Left renal pelvis (tissue), 4 donors: ENCODE data around the gene CSGALNACT2. TPM values are rescaled to one million over a fixed set of nuclear protein-coding genes. Genes with fewer than 3 reads are reported as not detected.
"Not testable (repeated sequence)": the region's sequence is repeated elsewhere in the genome, so short reads cannot be mapped to it uniquely, and the experiment has no call there.

Experiments used
- DNase-seq, 4 donors: peaks; one replicate each; pipeline ENCODE4 v3.0.0-alpha.2; 2013; ENCODE audit warnings: low read depth in 4 of 4, low spot score in 3 of 4
- polyA plus RNA-seq, 4 donors: library from polyadenylated mRNA; unstranded; fragments of 120-200 nt; gene quantifications; one replicate each; pipeline ENCODE4 v1.2.1, GENCODE V29; 2013; ENCODE audit not compliant: insufficient read length in 4 of 4

CSGALNACT2 gene
- polyA plus RNA-seq, 4 donors = 19.4 to 30.1 (median 22.0) TPM

DNA sequence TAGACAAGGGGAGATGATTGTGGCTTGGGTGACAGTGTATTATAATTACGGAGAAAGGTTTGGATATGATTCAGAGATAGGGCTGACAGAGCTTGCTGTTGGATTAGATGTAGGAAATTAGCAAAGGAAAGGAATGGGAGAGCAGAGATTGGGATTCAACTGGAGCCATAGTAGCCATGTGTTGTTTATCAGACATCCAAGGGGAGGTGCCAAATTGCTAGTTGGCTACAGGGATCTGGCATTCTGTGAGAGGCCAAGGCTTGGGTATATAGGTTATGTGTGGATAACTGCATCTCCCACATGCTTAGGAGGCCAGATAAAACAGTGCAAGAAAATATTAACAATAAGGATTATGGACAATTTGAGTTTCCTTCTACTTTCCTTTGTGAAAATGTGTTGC, 34.9 kb downstream of the CSGALNACT2 start:
- no peak for DNase-seq

- DNase-seq = no peak
Measured at GRCh38 chr10:43174969-43175368, 36.7 kb downstream of the CSGALNACT2 start.

- no peak for DNase-seq
Measured at GRCh38 chr10:43176271-43176670, 38.0 kb downstream of the CSGALNACT2 start.

- DNase-seq = no peak
Measured at GRCh38 chr10:43177595-43177994, 39.4 kb downstream of the CSGALNACT2 start.

- no peak for DNase-seq
Measured at GRCh38 chr10:43181146-43181545, 42.9 kb downstream of the CSGALNACT2 start.

DNA sequence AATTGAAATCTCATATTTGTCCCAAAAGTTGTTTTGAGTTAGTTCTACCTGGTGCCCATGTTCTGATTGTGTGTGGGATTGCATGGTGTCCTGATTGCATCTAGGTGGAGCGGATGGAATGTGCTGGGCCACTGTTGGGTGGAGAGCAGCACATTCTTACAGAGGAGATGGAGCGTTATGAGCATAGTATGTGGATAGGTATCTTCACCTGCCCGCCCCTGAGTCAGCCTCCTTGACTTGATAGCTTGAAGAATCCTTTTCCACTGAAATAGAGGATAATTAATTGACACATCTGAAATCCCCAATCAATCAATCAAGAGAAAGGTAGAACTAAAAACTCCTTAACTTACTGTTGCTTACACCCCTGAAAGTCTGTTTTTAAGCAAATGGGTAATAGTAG, 45.5 kb downstream of the CSGALNACT2 start:
- not testable (repeated sequence) for DNase-seq

DNA sequence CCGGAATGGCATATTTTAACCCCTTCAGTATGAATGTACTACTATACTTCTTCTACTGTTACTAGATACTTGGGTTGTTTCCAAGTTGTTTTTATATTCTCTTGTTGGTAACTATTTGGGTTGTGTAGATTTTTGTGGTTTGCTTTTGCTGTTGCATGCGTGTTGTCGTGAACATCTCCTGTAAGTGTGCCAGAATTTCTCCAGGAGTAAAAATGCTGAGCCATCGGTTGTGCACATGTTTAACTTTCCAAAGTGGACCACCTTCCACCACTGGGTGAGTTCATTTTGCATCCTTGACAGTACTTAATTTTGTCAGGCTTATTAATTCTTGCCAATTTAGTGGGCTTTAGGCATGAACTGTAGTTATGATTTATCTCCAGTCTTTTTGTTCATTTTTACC, 47.9 kb downstream of the CSGALNACT2 start:
- no peak for DNase-seq

DNA sequence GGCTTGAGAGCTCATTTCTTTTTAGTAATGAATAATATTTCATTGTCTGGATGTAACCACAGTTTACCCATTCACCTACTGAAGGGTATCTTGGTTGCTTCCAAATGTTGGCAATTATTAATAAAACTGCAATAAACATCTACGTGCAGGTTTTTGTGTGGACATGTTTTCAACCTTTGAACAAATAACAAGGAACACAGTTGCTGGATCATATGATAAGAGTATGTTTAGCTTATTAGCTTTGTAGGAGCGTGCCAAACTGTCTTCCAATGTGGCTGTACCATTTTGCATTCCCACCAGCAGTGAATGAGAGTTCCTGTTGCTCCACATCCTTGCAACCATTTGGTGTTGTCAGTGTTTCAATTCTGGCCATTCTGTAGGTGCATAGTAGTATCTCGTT, 49.0 kb downstream of the CSGALNACT2 start:
- DNase-seq = no peak

GRCh38 chr10:43188702-43189101, 50.5 kb downstream of the CSGALNACT2 start:
- no peak for DNase-seq

GRCh38 chr10:43190289-43190688, 52.0 kb downstream of the CSGALNACT2 start:
- no peak for DNase-seq

DNA sequence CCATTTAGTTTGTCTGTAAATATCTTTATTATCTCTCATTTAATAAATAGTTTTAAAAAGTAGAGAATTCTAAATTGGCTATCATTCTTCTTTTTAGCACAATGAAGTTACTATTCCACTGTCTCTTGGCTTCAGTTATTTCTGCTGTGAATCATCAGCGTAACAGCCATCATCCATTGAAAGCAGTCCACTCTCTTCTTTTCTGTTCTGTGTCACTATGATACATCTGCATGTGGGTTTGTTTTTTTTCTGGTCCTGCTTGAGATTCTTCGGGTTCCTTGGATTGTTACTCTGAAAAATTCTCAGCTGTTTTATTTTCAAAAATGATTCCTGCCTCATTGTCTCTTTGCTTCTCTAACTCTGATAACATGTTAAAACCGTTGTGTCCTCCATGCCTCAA, 52.5 kb downstream of the CSGALNACT2 start:
- DNase-seq = no peak

DNA sequence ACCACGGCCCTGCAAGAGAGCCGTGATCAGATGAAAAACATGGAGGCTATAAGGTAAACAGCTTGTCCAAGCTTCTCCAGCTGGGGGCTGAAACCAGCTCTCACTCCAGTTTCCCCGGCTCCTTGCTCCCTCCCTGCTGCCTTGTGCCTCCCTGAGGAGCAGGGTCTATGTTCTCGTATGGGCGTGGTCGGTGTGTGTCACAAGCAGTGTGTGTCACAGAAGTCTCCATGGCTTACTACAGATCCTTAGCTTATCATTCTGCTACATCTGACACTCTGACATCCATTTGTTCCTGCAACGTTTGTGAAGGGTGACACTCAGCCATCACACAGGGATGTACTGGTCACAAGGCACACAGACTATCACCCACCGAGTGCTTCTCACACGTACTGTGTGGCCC, 54.6 kb downstream of the CSGALNACT2 start:
- DNase-seq = no peak

DNA sequence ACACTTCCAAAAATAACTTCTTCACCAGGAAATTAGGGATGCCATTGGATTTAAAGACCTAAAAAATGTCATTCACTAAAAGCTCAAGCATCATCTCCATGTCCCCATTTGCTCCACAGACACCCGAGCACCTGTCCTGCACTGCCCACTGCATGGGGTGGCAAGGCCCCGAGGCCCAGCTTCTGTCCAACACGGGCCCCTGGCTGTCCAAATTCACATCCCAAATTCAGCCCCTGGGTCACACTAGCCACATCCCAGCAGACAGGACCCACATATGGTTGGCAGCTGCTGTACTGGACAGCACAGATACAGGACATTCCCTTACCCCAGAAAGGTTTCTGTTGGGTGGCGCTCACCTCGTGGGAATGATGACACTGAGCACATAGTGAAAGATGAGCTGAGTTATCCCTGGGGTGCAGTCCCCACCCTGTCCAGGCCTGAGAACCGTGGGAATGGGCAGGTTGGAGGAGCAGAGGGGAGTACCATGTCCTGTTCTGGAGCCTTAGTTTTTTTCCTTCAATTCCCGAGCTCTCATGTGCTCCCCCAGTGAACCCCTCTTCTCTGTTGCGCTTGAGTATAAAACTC, 55.3 kb downstream of the CSGALNACT2 start:
- DNase-seq = no peak

DNA sequence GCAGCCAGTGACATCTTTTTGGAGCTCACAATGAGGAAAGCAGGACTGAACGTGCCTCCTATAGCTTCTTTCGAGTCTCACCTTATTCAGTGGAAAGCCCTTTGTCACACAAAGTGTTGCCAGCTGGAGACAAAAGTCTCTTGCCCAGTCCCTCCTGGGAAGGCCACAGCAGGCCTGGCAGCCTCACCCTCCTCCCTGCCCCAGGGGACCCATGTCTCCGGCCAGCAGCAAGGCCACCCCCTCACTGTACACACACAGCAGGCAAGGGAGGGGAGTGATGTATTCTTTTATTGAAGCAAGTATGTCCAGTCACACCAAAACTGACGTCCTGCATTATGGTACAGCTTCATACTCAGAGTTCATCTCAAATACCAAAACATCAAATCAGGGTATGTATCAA, 56.0 kb downstream of the CSGALNACT2 start:
- no peak for DNase-seq

DNA sequence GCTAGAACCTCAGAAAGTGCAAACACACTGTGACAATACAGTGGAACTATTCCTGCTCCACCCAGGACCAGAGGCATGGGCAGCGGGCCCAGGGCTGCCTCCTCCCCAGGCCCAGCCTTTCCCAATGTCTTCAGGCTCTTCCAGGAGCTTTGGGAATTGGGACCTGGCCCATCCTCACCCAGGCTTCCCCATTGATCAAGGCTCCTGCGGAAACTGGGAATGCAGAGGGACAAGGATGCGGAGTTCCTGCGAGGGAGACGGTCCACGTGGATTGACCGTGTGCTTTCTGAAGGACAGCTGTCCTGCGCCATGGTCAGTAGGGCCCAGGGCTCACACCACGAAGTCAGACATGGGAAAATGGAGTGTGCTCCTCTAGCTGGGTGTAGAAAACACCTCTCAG, 56.6 kb downstream of the CSGALNACT2 start:
- DNase-seq = no peak

- DNase-seq = no peak
Measured at GRCh38 chr10:43195557-43195956, 57.3 kb downstream of the CSGALNACT2 start.

DNA sequence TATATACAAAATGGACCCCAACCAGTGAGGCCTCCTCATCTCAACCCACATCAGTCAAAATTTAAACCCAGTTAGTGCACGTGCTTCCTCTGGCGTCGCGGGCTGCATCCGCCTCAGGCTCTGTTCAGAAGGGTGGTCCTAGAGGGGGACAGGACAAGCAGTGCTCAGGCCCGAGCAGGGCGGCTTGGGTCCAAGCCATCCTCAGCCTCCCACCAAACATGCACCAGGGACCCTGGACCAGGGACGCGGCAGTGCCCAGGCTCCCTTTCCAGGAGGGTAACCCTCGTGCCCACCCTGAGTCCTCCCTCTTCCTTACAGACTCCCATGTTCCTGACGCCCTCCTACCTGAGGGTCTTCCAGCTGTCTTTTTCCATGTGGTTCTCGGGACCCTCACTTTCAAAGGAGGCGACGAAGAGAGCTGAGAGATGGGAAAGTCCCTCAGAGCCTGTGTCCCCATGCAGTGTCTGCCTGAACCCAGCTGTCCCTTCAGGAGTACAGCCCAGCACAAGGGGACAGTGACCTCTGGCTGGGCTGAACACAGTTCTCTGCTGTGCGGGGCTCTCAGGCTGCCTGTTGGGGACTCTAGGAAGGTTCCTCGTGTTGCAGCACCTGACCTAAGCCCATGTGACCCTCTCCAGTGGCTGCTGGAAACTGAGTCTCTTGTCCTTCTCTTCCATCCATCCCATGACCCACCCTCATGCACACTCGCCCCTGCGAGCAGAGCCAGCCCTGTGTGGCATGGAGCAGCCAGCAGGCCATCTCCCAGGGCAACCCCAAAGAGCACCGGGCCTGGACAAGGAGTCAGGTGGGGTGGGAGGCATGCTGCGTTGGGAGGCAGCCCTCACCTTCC, 58.1 kb downstream of the CSGALNACT2 start:
- no peak for DNase-seq

GRCh38 chr10:43196981-43197833, 59.0 kb downstream of the CSGALNACT2 start:
- DNase-seq = no peak

GRCh38 chr10:43197834-43198681, 59.8 kb downstream of the CSGALNACT2 start:
- DNase-seq = no peak

- no peak for DNase-seq
Measured at GRCh38 chr10:43198682-43199005, 60.4 kb downstream of the CSGALNACT2 start.
